ENCODE measurements around the gene EPN2.
A peak's percentile ranks its signal among the peaks of the same experiment; 100 is the strongest.
"Not testable (repeated sequence)": the region's sequence is repeated elsewhere in the genome, so short reads cannot be mapped to it uniquely, and the experiment has no call there.

Gene EPN2

GRCh38 chr17:19348081-19348650 lies 111.0 kb downstream of the EPN2 start:
- no peak for DNase-seq

- no peak for DNase-seq
Observed at GRCh38 chr17:19348806-19349205, 111.6 kb downstream of the EPN2 start.

GRCh38 chr17:19353401-19353800 lies 116.2 kb downstream of the EPN2 start:
- DNase-seq: not testable (repeated sequence)

DNA sequence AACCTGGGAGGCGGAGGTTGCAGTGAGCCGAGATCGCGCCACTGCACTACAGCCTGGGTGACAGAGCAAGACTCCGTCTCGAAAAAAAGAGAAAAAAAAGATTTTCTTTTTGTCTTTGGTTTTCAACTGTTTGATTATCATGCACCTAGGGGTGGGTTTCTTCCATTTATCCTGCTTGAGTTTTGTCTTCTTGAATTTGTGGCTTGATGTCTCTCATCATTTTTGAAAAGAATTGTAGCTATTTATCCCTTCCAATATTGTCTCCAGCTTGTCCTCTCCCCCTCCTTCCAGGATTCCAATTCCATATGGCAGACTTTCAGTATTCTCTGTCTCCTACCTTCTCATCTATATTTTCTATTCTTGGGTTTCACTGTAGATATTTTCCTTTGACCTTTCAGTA lies 117.6 kb downstream of the EPN2 start:
- no peak for DNase-seq

GRCh38 chr17:19357351-19357750 lies 120.2 kb downstream of the EPN2 start:
- DNase-seq: no peak

DNA sequence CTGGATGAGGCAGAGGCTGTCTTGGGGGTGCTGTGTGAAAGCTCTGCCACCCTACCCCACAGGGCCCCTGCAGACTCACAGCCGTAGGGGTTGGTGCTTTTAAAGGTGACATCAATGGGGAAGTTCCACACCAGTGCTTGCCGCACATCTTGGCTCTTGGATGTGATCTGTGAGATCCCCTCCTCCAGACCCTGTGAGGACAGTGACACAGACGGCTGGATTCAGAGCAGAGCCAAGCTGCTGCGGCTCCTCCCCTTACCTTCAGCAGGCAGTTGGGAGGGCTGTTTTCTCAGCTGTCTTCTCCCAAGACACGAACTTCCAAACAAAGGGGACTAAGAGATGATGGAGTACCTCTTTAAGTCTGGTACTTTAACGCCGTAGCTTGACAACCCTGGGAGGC lies 120.6 kb downstream of the EPN2 start:
- DNase-seq: no peak

DNA sequence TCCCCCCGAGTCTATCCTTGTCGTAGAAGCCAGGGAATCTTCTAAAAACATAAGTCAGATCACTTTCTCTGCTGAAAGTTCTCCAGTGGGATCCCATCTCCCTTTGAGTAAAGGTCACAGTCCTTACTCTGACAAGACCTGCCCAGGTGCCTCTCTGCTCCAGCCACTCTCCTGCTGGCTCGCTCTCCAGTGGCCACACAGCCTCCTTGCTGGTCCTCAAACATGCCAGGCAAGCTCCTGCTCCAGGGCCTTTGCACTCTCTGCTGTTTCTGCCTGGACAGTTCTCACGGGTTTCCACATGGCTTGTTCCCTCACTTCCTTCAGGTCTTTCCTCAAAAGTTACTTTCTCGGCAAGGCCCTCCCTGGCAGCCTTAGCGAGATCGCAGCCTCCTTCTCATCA lies 122.0 kb downstream of the EPN2 start:
- DNase-seq: no peak

DNA sequence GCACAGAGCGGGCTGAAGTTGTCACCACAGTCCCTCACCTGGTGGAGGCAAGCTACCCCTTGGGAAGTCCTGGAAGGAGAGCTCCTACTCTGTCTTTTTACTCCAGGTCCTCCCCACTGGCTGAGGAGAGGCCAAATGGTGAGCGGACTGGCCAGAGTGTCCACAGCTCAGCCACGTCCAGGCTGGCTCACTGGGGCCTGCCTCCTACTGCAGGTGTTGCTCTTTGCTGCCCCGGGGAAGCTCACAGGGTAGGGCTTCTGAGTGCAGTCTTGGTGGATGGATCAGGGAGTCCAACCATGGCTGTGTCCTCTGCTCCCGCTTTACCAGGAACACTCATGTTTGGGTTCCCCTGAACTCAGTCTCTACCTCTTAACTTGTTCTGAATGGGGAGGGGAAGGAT lies 122.7 kb downstream of the EPN2 start:
- no peak for DNase-seq

- DNase-seq: no peak
Observed at GRCh38 chr17:19360772-19361171, 123.6 kb downstream of the EPN2 start.

DNA sequence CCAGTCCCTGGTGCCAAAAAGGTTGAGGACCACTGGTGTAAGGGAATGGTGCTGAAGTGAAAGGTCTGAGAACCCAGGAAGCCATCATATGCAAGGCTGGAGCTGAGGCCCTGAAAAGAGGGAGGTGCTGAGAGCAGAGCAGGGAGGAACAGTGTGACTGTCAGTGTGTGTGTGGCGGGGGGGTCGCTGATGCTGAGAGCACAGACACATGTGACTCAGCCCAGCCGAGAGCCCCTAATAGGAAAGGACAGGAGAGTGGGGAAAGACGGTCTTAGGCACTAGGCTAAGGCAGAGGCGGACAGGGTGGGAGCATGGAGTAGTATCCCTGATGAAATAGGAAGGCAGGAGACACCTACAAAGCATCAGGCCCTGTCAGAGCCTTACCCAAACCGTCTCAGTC lies 124.2 kb downstream of the EPN2 start:
- no peak for DNase-seq

- no peak for DNase-seq
Observed at GRCh38 chr17:19361944-19362276, 124.7 kb downstream of the EPN2 start.

- peak; percentile 99 for DNase-seq
Observed at GRCh38 chr17:19362277-19363113, 125.3 kb downstream of the EPN2 start, which contains the start of gene B9D1. Gene B9D1, minus strand, starts transcription at chr17:19362723. Its CDS starts 154 bp downstream, at chr17:19362569.

- DNase-seq: no peak
Observed at GRCh38 chr17:19363114-19363438, 125.9 kb downstream of the EPN2 start.

DNA sequence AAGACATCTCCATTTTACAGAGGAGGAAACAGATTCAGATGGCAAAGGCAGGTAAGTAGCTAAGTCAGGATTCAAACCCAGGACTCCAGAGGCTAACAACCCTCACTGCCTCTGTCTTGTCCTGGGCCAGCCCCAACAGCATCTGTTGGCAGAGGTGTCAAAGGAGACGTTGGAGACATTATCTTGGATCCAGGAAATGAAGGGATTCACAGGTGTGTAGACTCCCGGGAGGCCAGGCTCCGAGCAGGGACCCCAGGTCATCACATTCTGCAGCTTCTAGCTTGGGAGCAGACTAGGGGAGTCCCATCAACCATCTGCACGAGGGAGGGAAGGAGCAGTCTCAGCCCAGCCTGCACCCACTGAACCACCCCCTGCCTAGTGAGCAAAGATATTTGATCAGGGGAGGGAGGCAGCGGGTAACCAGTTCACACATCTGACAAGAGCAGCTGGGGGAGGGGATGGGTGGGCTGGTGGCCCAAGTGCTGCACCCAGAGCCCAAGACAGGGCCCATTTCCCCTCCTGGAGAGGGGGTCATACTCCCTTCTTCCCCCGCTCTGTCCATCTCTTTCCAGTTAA lies 126.4 kb downstream of the EPN2 start:
- DNase-seq: no peak

GRCh38 chr17:19364699-19365498 lies 127.7 kb downstream of the EPN2 start:
- no peak for DNase-seq

DNA sequence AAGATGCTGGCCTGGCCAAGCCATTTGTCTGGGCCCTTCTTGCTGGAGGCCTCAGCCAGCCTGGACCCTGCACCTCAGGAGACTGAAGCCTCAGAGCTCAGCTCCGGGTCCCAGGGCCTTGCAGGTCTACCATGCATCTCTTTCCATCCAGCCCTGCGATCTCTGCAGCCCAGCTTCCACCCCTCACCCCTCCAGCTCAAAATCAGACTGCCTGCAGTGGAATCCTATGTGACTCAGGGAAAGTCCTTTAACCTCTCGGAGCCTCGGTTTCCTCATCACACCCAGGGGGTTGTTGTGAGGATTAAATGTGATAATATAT lies 128.3 kb downstream of the EPN2 start:
- DNase-seq: no peak

- DNase-seq: no peak
Observed at GRCh38 chr17:19365833-19366636, 128.9 kb downstream of the EPN2 start.

GRCh38 chr17:19366637-19366972 lies 129.4 kb downstream of the EPN2 start:
- DNase-seq: no peak

- no peak for DNase-seq
Observed at GRCh38 chr17:19368229-19368628, 131.1 kb downstream of the EPN2 start.

- DNase-seq: no peak
Observed at GRCh38 chr17:19369107-19369778, 132.1 kb downstream of the EPN2 start.

GRCh38 chr17:19369846-19370492 lies 132.8 kb downstream of the EPN2 start:
- no peak for DNase-seq

GRCh38 chr17:19370493-19370960 lies 133.4 kb downstream of the EPN2 start:
- DNase-seq: no peak

All from activated CD8-positive, alpha-beta memory T cell treated with anti-CD3 and anti-CD28 coated beads for 24 hours (primary cell).